Activated effector memory CD4-positive, alpha-beta T cell treated with Interleukin-2 at 50 U/mL for 16 hours (primary cell): ENCODE results near the gene PLEKHM3.

ENCODE experiments used
- DNase-seq: peaks from one replicate; pipeline ENCODE4 v3.0.0-alpha.2; 2020

The PLEKHM3 gene

GRCh38 chr2:207778298-207778882 is 246.9 kb downstream of the PLEKHM3 start:
- DNase-seq, result no peak

GRCh38 chr2:207777124-207777523 is 248.2 kb downstream of the PLEKHM3 start:
- no peak for DNase-seq

DNA sequence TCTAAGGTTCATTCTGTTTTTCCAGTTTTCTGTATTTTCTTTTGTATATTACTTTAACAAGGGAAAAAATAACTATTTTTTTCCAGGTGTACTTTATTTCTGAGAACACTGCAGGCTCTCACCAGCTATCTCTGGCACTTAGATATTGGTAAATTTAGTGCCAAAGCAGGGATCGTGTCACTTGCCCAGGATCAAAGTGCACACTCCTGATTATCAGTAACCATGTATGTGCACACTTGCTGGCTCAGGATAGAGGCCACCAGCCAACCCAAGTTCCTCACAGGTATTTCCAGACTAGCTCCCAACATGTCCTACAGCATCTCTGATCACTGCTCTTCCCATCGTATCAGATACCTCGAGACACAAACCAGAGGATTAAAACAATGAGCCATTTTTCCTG is 249.9 kb downstream of the PLEKHM3 start:
- DNase-seq, result no peak

DNA sequence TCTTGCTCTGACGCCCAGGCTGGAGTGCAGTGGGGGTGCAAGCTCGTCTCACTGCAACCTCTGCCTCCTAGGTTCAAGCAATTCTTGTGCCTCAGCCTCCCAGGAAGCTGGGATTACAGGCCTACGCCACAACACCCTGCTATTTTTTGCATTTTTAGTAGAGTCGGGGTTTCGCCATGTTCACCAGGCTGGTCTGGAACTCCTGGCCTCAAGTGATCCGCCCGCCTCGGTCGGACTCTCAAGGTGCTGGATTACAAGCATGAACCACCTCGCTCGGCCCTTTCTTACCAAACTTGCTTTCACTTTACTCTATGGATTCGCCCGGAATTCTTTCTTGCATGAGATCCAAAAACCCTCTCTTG is 252.5 kb downstream of the PLEKHM3 start:
- DNase-seq, result no peak

- DNase-seq, result no peak
These were observed 253.1 kb downstream of the PLEKHM3 start for GRCh38 chr2:207772081-207772843.

- DNase-seq, result no peak
These were observed 253.9 kb downstream of the PLEKHM3 start for GRCh38 chr2:207771421-207771820.
